Calu3 (cell line): ENCODE data around the gene OR2A12. TPM values are rescaled to one million over a fixed set of nuclear protein-coding genes. Genes with fewer than 3 reads are reported as not detected.

Source experiments
- BruUV-seq: library from RNA; stranded (reverse); fragments of 400-500 nt; replicated peaks from 2 replicates; lab custom pipeline; 2021; lab: Mats Ljungman, UMichigan
- CTCF ChIA-PET: fragments of 300-600 bp; sonication (Branson Sonifier 250); formaldehyde crosslinking; loops from one replicate; lab custom pipeline; 2022; ENCODE audit warnings: antibody characterized with exemption; lab: Charles Lee
- DNase-seq: peaks from one replicate; pipeline ENCODE4 v3.0.0; 2022
- H3K27ac Mint-ChIP-seq: one replicate; pipeline ENCODE4 v1.8.0; 2022; ENCODE audit warnings: mixed read lengths; ENCODE audit not compliant: unreplicated experiment
- H3K27me3 Mint-ChIP-seq: one replicate; pipeline ENCODE4 v1.8.0; 2022; ENCODE audit warnings: mixed read lengths; ENCODE audit not compliant: unreplicated experiment
- H3K36me3 Mint-ChIP-seq: one replicate; pipeline ENCODE4 v1.8.0; 2022; ENCODE audit warnings: mild to moderate bottlenecking, moderate library complexity, mixed read lengths; ENCODE audit not compliant: insufficient read depth, unreplicated experiment
- H3K4me1 Mint-ChIP-seq: one replicate; pipeline ENCODE4 v1.8.0; 2022; ENCODE audit warnings: mild to moderate bottlenecking, low read depth, mixed read lengths; ENCODE audit not compliant: unreplicated experiment
- H3K4me3 Mint-ChIP-seq: one replicate; pipeline ENCODE4 v1.8.0; 2022; ENCODE audit warnings: mild to moderate bottlenecking, low read depth, moderate library complexity, mixed read lengths; ENCODE audit not compliant: unreplicated experiment
- H3K9me3 Mint-ChIP-seq: one replicate; pipeline ENCODE4 v1.8.0; 2022; ENCODE audit warnings: low read depth, mixed read lengths; ENCODE audit not compliant: unreplicated experiment
- CTCF ChIP-seq: fragments of 200-600 bp; IDR thresholded peaks from one replicate; pipeline ENCODE4 v1.8.0; 2022; ENCODE audit warnings: antibody characterized with exemption; ENCODE audit not compliant: unreplicated experiment
- intact Hi-C: fragments of 100-400 bp; cut with micrococcal nuclease; formaldehyde crosslinking; loops from one replicate; pipeline ENCODE4 v1.10.0; 2022; ENCODE audit not compliant: unreplicated experiment
- total RNA-seq: library from RNA; stranded (reverse); gene quantifications from 2 replicates; pipeline ENCODE4 v1.2.3, GENCODE V29; 2022

The OR2A12 gene
- total RNA-seq, 1 experiment from 2014 or later: not detected

- H3K36me3 Mint-ChIP-seq: no peaks in the 10 kb centered on the region
Measured at GRCh38 chr7:144148224-144148827, 62.2 kb downstream of the OR2A12 start.

More at GRCh38 chr7:144148224-144148827, 62.2 kb downstream of the OR2A12 start:
- no peak for DNase-seq
- no peak for TF ChIP-seq CTCF
- intact Hi-C loops: no loop called here
- CTCF ChIA-PET: interaction anchor here (0.7 kb wide), 1 partner anchor 249 kb away, joined by 3 read pairs; no protein-coding TSS in a partner anchor
- Mint-ChIP-seq H3K9me3 (peaks cover 18% of the 10 kb centered on the region), H3K27ac (no peak overlapping the region), H3K4me3 (no peak overlapping the region), H3K27me3 (no peaks in the 10 kb centered on the region), H3K4me1 (no peaks in the 10 kb centered on the region)
- no TSS peak for BruUV-seq

Other genes starting within 250 kb of the OR2A12 start
- 26.7 and 27.1 TPM in 2 replicates for gene TCAF1, start 184.1 kb upstream of the OR2A12 start, total RNA-seq
- gene OR2F2, start 151.0 kb upstream of the OR2A12 start, total RNA-seq: not detected in 2 replicates
- gene OR2F1, start 131.4 kb upstream of the OR2A12 start, total RNA-seq: not detected in 2 replicates
- gene OR6B1, start 86.0 kb upstream of the OR2A12 start, total RNA-seq: not detected in 2 replicates
- gene OR2A5, start 37.3 kb upstream of the OR2A12 start, total RNA-seq: not detected in 2 replicates
- not detected in 2 replicates for gene OR2A25, start 16.5 kb upstream of the OR2A12 start, total RNA-seq
- gene OR2A2, start 23.3 kb downstream of the OR2A12 start, total RNA-seq: not detected in 2 replicates
- not detected in 2 replicates for gene OR2A14, start 36.9 kb downstream of the OR2A12 start, total RNA-seq
- gene CTAGE4, start 97.2 kb downstream of the OR2A12 start, total RNA-seq: 20.0 and 20.7 TPM in 2 replicates
- 11.8 and 13.7 TPM in 2 replicates for gene ARHGEF35, start 109.6 kb downstream of the OR2A12 start, total RNA-seq
- not detected in 2 replicates for gene OR2A42, start 153.3 kb downstream of the OR2A12 start, total RNA-seq
- gene OR2A7, start 178.5 kb downstream of the OR2A12 start, total RNA-seq: 16.3 and 18.9 TPM in 2 replicates
- 3.9 and 4.3 TPM in 2 replicates for gene CTAGE8, start 183.0 kb downstream of the OR2A12 start, total RNA-seq
- not detected in 2 replicates for gene OR2A1, start 226.1 kb downstream of the OR2A12 start, total RNA-seq